MM.1S (cell line): ENCODE results near the gene NCOR2.

ENCODE experiments used
- DNase-seq: peaks from one replicate; pipeline ENCODE4 v3.0.0-alpha.2; 2015
- H2AFZ ChIP-seq: fragments of 300-600 bp; sonication (generic); 2 replicates; pipeline ENCODE4 v1.6.0; 2016; ENCODE audit warnings: antibody characterized with exemption, low read length
- H3F3A ChIP-seq: fragments of 300-600 bp; sonication (generic); 2 replicates; pipeline ENCODE4 v1.6.1; 2016; ENCODE audit warnings: mild to moderate bottlenecking, antibody characterized with exemption, low read length, moderate library complexity, mixed read lengths; ENCODE audit not compliant: insufficient read depth
- H3K27ac ChIP-seq: fragments of 300-600 bp; sonication (generic); 2 replicates; pipeline ENCODE4 v1.5.1; 2016; ENCODE audit warnings: mild to moderate bottlenecking, low read length
- H3K27me3 ChIP-seq: fragments of 300-600 bp; sonication (generic); replicated peaks from 2 replicates; pipeline ENCODE4 v1.6.0; 2016; ENCODE audit warnings: low read length; ENCODE audit not compliant: insufficient read depth
- H3K36me3 ChIP-seq: fragments of 300-600 bp; sonication (generic); replicated peaks from 2 replicates; pipeline ENCODE4 v1.6.1; 2016; ENCODE audit warnings: mild to moderate bottlenecking, low read length, mixed read lengths; ENCODE audit not compliant: insufficient read depth
- H3K4me1 ChIP-seq: fragments of 300-600 bp; sonication (generic); 2 replicates; pipeline ENCODE4 v1.6.1; 2016; ENCODE audit warnings: low read length, mixed read lengths
- H3K4me2 ChIP-seq: fragments of 300-600 bp; sonication (generic); 2 replicates; pipeline ENCODE4 v1.6.0; 2016; ENCODE audit warnings: low read depth, low read length
- H3K4me3 ChIP-seq: fragments of 300-600 bp; sonication (generic); 2 replicates; pipeline ENCODE4 v1.5.1; 2016; ENCODE audit warnings: low read length, mixed read lengths
- H3K79me2 ChIP-seq: fragments of 300-600 bp; sonication (generic); 2 replicates; pipeline ENCODE4 v1.6.1; 2016; ENCODE audit warnings: mixed run types, low read length, mixed read lengths
- H3K9ac ChIP-seq: fragments of 300-600 bp; sonication (generic); 2 replicates; pipeline ENCODE4 v1.6.1; 2016; ENCODE audit warnings: low read length, mixed read lengths
- H3K9me2 ChIP-seq: fragments of 300-600 bp; sonication (generic); replicated peaks from 2 replicates; pipeline ENCODE4 v1.6.1; 2016; ENCODE audit warnings: mild to moderate bottlenecking, low read length, mixed read lengths; ENCODE audit not compliant: insufficient read depth
- H3K9me3 ChIP-seq: fragments of 300-600 bp; sonication (generic); replicated peaks from 2 replicates; pipeline ENCODE4 v1.6.1; 2016; ENCODE audit warnings: mild to moderate bottlenecking, low read length, mixed read lengths; ENCODE audit not compliant: insufficient read depth
- H4K20me1 ChIP-seq: fragments of 300-600 bp; sonication (generic); 2 replicates; pipeline ENCODE4 v1.6.1; 2016; ENCODE audit warnings: mild to moderate bottlenecking, low read length, moderate library complexity, mixed read lengths; ENCODE audit not compliant: insufficient read depth
- EZH2 ChIP-seq: fragments of 300-600 bp; sonication (generic); optimal IDR thresholded peaks from 2 replicates; pipeline ENCODE3; 2017; ENCODE audit warnings: low read depth, mild to moderate bottlenecking, antibody characterized with exemption, low read length, mixed read lengths
- EZH2phosphoT487 ChIP-seq: fragments of 300-600 bp; sonication (generic); IDR thresholded peaks from 2 replicates; pipeline ENCODE4 v1.6.1; 2018; ENCODE audit warnings: antibody characterized with exemption, low read length
- TF ChIP-seq, protein P1 (sequence below): fragments of 300-600 bp; sonication (generic); IDR thresholded peaks from 2 replicates; pipeline ENCODE4 v1.5.1; 2016; ENCODE audit warnings: antibody characterized with exemption, low read length, mixed read lengths

Gene NCOR2

DNA sequence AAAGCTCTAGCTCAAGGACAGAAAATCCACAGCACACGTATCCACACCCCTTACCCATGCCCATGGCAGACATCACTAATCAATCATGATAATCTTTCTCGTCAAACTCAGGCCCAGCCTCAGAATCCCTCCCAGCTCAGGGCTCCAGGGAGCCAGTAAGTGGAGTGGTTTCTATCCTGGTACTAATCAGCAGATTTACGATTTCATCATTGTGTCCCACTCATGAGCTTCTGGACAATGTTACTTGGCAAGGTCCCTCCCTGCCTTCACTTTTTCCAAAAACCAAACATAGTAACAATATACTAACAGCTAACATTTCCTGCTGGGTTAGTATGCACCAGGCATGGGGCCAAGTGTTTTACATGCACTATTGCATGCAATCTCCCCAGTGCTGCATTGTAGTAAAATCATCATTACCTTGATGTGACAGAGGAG, 45.8 kb upstream of the NCOR2 start:
- H3K36me3 ChIP-seq = no peaks in the 10 kb centered on the region
- no peaks in the 10 kb centered on the region for H3K9me2 ChIP-seq
- no peak overlapping the region for H3K4me2 ChIP-seq
- H3K4me1 ChIP-seq = peaks cover 13% of the 10 kb centered on the region
- no peaks in the 10 kb centered on the region for H3K9me3 ChIP-seq
- peaks cover 6% of the 10 kb centered on the region for H3F3A ChIP-seq
- H3K9ac ChIP-seq = no peak overlapping the region
- H3K4me3 ChIP-seq = no peak overlapping the region
- no peak overlapping the region for H2AFZ ChIP-seq
- H4K20me1 ChIP-seq = no peaks in the 10 kb centered on the region
- DNase-seq = no peak
- H3K79me2 ChIP-seq = no peaks in the 10 kb centered on the region
- H3K27me3 ChIP-seq = no peaks in the 10 kb centered on the region
- no peak for TF ChIP-seq EZH2phosphoT487
- TF ChIP-seq EZH2 = no peak
- TF ChIP-seq, protein P1, sequence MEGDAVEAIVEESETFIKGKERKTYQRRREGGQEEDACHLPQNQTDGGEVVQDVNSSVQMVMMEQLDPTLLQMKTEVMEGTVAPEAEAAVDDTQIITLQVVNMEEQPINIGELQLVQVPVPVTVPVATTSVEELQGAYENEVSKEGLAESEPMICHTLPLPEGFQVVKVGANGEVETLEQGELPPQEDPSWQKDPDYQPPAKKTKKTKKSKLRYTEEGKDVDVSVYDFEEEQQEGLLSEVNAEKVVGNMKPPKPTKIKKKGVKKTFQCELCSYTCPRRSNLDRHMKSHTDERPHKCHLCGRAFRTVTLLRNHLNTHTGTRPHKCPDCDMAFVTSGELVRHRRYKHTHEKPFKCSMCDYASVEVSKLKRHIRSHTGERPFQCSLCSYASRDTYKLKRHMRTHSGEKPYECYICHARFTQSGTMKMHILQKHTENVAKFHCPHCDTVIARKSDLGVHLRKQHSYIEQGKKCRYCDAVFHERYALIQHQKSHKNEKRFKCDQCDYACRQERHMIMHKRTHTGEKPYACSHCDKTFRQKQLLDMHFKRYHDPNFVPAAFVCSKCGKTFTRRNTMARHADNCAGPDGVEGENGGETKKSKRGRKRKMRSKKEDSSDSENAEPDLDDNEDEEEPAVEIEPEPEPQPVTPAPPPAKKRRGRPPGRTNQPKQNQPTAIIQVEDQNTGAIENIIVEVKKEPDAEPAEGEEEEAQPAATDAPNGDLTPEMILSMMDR = no peak
- no peak overlapping the region for H3K27ac ChIP-seq

- Histone ChIP-seq H3K79me2 (no peaks in the 10 kb centered on the region), H3K4me2 (no peak overlapping the region), H3K27ac (no peak overlapping the region), H3K9me2 (no peaks in the 10 kb centered on the region), H3K9ac (no peak overlapping the region), H4K20me1 (no peaks in the 10 kb centered on the region), H3K27me3 (no peaks in the 10 kb centered on the region), H3K9me3 (no peaks in the 10 kb centered on the region), H3K36me3 (no peaks in the 10 kb centered on the region), H2AFZ (no peak overlapping the region), H3K4me1 (peaks cover 21% of the 10 kb centered on the region), H3K4me3 (no peak overlapping the region), H3F3A (peaks cover 13% of the 10 kb centered on the region)
- DNase-seq = no peak
- TF ChIP-seq, protein P1 = no peak
- no peak for TF ChIP-seq EZH2phosphoT487
- TF ChIP-seq EZH2 = no peak
Observed at GRCh38 chr12:124612410-124612680, 44.9 kb upstream of the NCOR2 start.

- TF ChIP-seq EZH2phosphoT487 (no peak), EZH2 (no peak)
- TF ChIP-seq, protein P1 = no peak
Observed at GRCh38 chr12:124611559-124612409, 44.4 kb upstream of the NCOR2 start.

More at GRCh38 chr12:124611559-124612409, 44.4 kb upstream of the NCOR2 start:
- H4K20me1 ChIP-seq = no peaks in the 10 kb centered on the region
- H3K27ac ChIP-seq = no peak overlapping the region
- no peak overlapping the region for H3K4me3 ChIP-seq
- H3K9ac ChIP-seq = no peak overlapping the region
- peaks cover 13% of the 10 kb centered on the region for H3F3A ChIP-seq
- no peak overlapping the region for H3K4me2 ChIP-seq
- H2AFZ ChIP-seq = no peak overlapping the region
- H3K4me1 ChIP-seq = peaks cover 22% of the 10 kb centered on the region
- no peaks in the 10 kb centered on the region for H3K9me2 ChIP-seq
- DNase-seq = no peak
- H3K36me3 ChIP-seq = no peaks in the 10 kb centered on the region
- H3K27me3 ChIP-seq = no peaks in the 10 kb centered on the region
- no peaks in the 10 kb centered on the region for H3K79me2 ChIP-seq
- H3K9me3 ChIP-seq = no peaks in the 10 kb centered on the region
